ENCODE measurements around the gene ANKRD7. TPM values are rescaled to one million over a fixed set of nuclear protein-coding genes. Genes with fewer than 3 reads are reported as not detected.

ANKRD7 gene
- total and polyA plus RNA-seq, 2 donors (not counting 3 experiments of a cell fraction or from before 2014, with no cell fraction given), result 0.82 TPM; not detected in 1

DNA sequence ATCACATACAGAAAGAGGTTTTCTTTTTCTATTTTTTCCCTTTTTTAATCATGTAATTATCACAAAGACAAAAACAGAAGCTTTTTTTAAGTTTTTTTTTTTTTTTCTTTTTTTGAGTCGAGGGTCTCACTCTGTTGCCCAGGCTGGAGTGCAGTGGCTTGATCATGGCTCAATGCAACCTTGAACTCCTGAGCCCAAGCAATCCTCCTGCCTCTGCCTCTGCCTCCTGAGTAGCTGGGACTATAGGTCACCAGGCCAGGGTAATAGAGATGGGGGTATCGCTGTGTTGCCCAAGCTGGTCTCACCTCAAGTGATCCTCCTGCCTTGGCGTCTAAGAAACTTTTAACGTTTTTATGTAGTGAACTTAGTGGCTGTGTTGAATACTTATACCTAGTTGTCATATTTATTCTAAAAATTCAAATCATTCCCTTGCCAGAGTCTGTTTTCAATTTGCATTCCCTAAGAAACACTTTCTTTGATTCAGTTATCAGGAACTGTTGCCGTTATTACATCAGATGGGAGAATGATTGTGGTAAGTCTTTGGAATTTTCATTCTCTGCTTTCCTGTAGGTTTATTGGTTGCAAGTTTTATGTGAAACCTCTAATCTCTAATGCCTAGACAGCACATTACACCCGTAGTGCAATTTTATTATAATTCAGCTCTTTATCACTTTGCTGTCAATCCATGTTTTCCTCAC lies 39.2 kb upstream of the ANKRD7 start:
- Histone ChIP-seq H3K9ac (replicated peaks; ENCODE audit: extremely low read depth, insufficient read depth, low read length) (peak overlapping the region; percentile 98), H3K4me1 (ENCODE audit: control insufficient read depth, extremely low read depth, insufficient read depth, low read length) (peaks cover 18% of the 10 kb centered on the region), H3K9me1 (replicated peaks; ENCODE audit: control insufficient read depth, extremely low read depth, insufficient read depth, low read length) (peaks cover 3% of the 10 kb centered on the region), H3K9me3 (replicated peaks; ENCODE audit: control insufficient read depth, insufficient read depth, low read length) (no peaks in the 10 kb centered on the region), H2AFZ (ENCODE audit: low read depth, low read length) (no peak overlapping the region), H3K27me3 (ENCODE audit: control insufficient read depth in 2 of 2, insufficient read depth in 2 of 2, low read length in 2 of 2) (no peaks in the 10 kb centered on the region), H3K4me3 (replicated peaks in 1 of 3; ENCODE audit: insufficient read depth in 1 of 3, low read depth in 1 of 3, low read length in 3 of 3) (peak overlapping the region in 2 of 3 experiments; percentile 69 to 97), H3K36me3 (ENCODE audit: control insufficient read depth in 2 of 2, extremely low read depth in 1 of 2, insufficient read depth in 2 of 2, low read length in 2 of 2) (peaks cover 0 to 7% of the 10 kb centered on the region in 2 experiments), H3K27ac (ENCODE audit: insufficient read depth, low read depth, low read length) (peak overlapping the region; percentile 88), H4K20me1 (replicated peaks; ENCODE audit: control insufficient read depth, extremely low read depth, insufficient read depth, low read length) (no peaks in the 10 kb centered on the region), H3K4me2 (ENCODE audit: insufficient read depth, low read length) (peak overlapping the region; percentile 99), H3K79me2 (ENCODE audit: control insufficient read depth, insufficient read depth, low read length) (peaks cover 27% of the 10 kb centered on the region)
- no peak for TF ChIP-seq CTCF (IDR thresholded peaks at IDR 0.05; ENCODE audit: extremely low read depth in 1 of 2, insufficient read depth in 1 of 2, low read depth in 1 of 2, low read length in 2 of 2)
- no peak for TF ChIP-seq MAX (IDR thresholded peaks at IDR 0.05; ENCODE audit: insufficient read depth, insufficient read length)
- no peak for TF ChIP-seq POLR2A (IDR thresholded peaks at IDR 0.05; ENCODE audit: low read depth, low read length)
- TF ChIP-seq FOS (IDR thresholded peaks at IDR 0.05; ENCODE audit: borderline replicate concordance, insufficient read depth, low read length), result no peak
- no peak for TF ChIP-seq GATA2 (IDR thresholded peaks at IDR 0.05; ENCODE audit: insufficient read depth, insufficient read length, low read depth, low read length)
- TF ChIP-seq EZH2 (IDR thresholded peaks at IDR 0.05; ENCODE audit: borderline replicate concordance, low read depth, low read length, severe bottlenecking), result no peak
- no TSS peak for BruUV-seq (replicated peaks)
- CTCF ChIA-PET, result interaction anchor here (1.7 kb wide), 1 partner anchor 10 kb away, joined by 8 read pairs; no protein-coding TSS in a partner anchor
- no peak for DNase-seq (ENCODE audit: low read depth, low spot score)
- intact Hi-C loops (cut with micrococcal nuclease) (no loop called here), dilution Hi-C loops (cut with MboI; ENCODE audit: extremely low pct_ligation_motif_present, low sequenced_read_pairs) (no loop called here)
- POLR2A ChIA-PET, result no interaction called here
- FAIRE-seq, result no peak

Data from endothelial cell of umbilical vein (primary cell).